Loucy (cell line): ENCODE results near the gene RBMS3.

Experiments
- H2AFZ ChIP-seq: fragments of 200-600 bp; sonication (generic); 2 replicates; pipeline ENCODE4 v1.6.0; 2016; ENCODE audit warnings: antibody characterized with exemption, mild to moderate bottlenecking, low read length, moderate library complexity
- H3F3A ChIP-seq: fragments of 200-600 bp; 2 replicates; pipeline ENCODE4 v1.6.0; 2016; ENCODE audit warnings: antibody characterized with exemption, low read depth, mild to moderate bottlenecking
- H3K27me3 ChIP-seq: fragments of 200-600 bp; sonication (generic); 2 replicates; pipeline ENCODE4 v1.6.1; 2014; ENCODE audit warnings: low read length, mild to moderate bottlenecking; ENCODE audit not compliant: insufficient read depth, poor library complexity, severe bottlenecking
- H3K36me3 ChIP-seq: fragments of 200-600 bp; sonication (generic); 2 replicates; pipeline ENCODE4 v1.6.1; 2016; ENCODE audit warnings: low read length; ENCODE audit not compliant: insufficient read depth
- H3K4me1 ChIP-seq: fragments of 200-600 bp; sonication (generic); 2 replicates; pipeline ENCODE4 v1.5.1; 2014; ENCODE audit warnings: low read length, mild to moderate bottlenecking; ENCODE audit not compliant: insufficient read depth, poor library complexity, severe bottlenecking
- H3K4me2 ChIP-seq: fragments of 200-600 bp; sonication (generic); 2 replicates; pipeline ENCODE4 v1.6.0; 2014; ENCODE audit warnings: antibody characterized with exemption, low read length, low read depth, mild to moderate bottlenecking; ENCODE audit not compliant: poor library complexity, severe bottlenecking
- H3K4me3 ChIP-seq: fragments of 200-600 bp; sonication (generic); 2 replicates; pipeline ENCODE4 v1.5.1; 2014; ENCODE audit warnings: low read length, mild to moderate bottlenecking, mixed read lengths; ENCODE audit not compliant: poor library complexity, severe bottlenecking
- H3K79me2 ChIP-seq: fragments of 200-600 bp; sonication (generic); 2 replicates; pipeline ENCODE4 v1.6.1; 2014; ENCODE audit warnings: low read length; ENCODE audit not compliant: insufficient read depth
- H3K9ac ChIP-seq: fragments of 200-600 bp; sonication (generic); 2 replicates; pipeline ENCODE4 v1.6.0; 2014; ENCODE audit warnings: mild to moderate bottlenecking, low read depth, low read length, moderate library complexity; ENCODE audit not compliant: poor library complexity, severe bottlenecking
- H3K9me2 ChIP-seq: fragments of 200-600 bp; sonication (generic); replicated peaks from 2 replicates; pipeline ENCODE4 v1.6.1; 2016; ENCODE audit warnings: low read depth, low read length, mixed read lengths
- H3K9me3 ChIP-seq: fragments of 200-600 bp; sonication (generic); 2 replicates; pipeline ENCODE4 v1.6.1; 2014; ENCODE audit warnings: mild to moderate bottlenecking, antibody characterized with exemption, low read length, low read depth; ENCODE audit not compliant: insufficient read depth
- H4K20me1 ChIP-seq: fragments of 200-600 bp; sonication (generic); 2 replicates; pipeline ENCODE4 v1.6.0; 2014; ENCODE audit warnings: antibody characterized with exemption, low read length, mild to moderate bottlenecking; ENCODE audit not compliant: insufficient read depth, poor library complexity, severe bottlenecking
- CTCF ChIP-seq: fragments of 200-600 bp; sonication (generic); conservative IDR thresholded peaks from 2 replicates; pipeline ENCODE4 v1.5.1; 2014; ENCODE audit warnings: mild to moderate bottlenecking, antibody characterized with exemption, low read length
- EZH2phosphoT487 ChIP-seq: fragments of 200-600 bp; IDR thresholded peaks from 2 replicates; pipeline ENCODE4 v1.6.1; 2018; ENCODE audit warnings: antibody characterized with exemption, mild to moderate bottlenecking, moderate library complexity, borderline replicate concordance

The RBMS3 gene

GRCh38 chr3:29628795-29629194 is 347.9 kb downstream of the RBMS3 start:
- no peak overlapping the region for H3K4me3 ChIP-seq
- H2AFZ ChIP-seq = no peak overlapping the region
- H3K27me3 ChIP-seq = no peaks in the 10 kb centered on the region
- no peak overlapping the region for H3K4me2 ChIP-seq
- no peaks in the 10 kb centered on the region for H3F3A ChIP-seq
- H3K4me1 ChIP-seq = no peaks in the 10 kb centered on the region
- no peak for TF ChIP-seq CTCF
- TF ChIP-seq EZH2phosphoT487 = no peak
- no peaks in the 10 kb centered on the region for H4K20me1 ChIP-seq
- H3K36me3 ChIP-seq = no peaks in the 10 kb centered on the region
- H3K9ac ChIP-seq = no peak overlapping the region
- H3K9me3 ChIP-seq = no peaks in the 10 kb centered on the region
- no peaks in the 10 kb centered on the region for H3K9me2 ChIP-seq
- H3K79me2 ChIP-seq = no peaks in the 10 kb centered on the region

DNA sequence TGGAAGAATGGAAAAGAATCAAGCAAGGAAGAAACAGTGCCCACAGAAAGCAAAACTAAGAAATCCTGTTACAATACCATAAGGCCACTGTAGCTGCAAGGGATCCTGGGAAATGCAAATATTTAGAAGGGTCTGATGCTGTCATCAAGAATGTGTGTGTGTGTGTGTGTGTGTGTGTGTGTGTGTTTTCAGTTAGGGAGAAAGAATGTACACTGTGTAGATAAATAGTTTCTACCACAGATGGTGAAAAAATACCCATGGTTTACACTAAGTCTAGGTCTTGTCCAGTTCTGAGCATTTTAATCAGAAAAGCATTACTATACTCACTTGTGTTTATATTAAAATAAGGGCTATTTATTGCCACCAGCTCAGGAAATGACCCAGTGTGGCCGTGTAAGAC is 355.0 kb downstream of the RBMS3 start:
- H3K27me3 ChIP-seq = no peaks in the 10 kb centered on the region
- no peaks in the 10 kb centered on the region for H3K79me2 ChIP-seq
- no peak overlapping the region for H3K4me2 ChIP-seq
- H3K9me3 ChIP-seq = no peaks in the 10 kb centered on the region
- H3K9me2 ChIP-seq = no peaks in the 10 kb centered on the region
- no peaks in the 10 kb centered on the region for H3F3A ChIP-seq
- H3K4me1 ChIP-seq = no peaks in the 10 kb centered on the region
- no peaks in the 10 kb centered on the region for H3K36me3 ChIP-seq
- no peak overlapping the region for H2AFZ ChIP-seq
- H3K9ac ChIP-seq = no peak overlapping the region
- no peak overlapping the region for H3K4me3 ChIP-seq
- H4K20me1 ChIP-seq = no peaks in the 10 kb centered on the region
- TF ChIP-seq EZH2phosphoT487 (no peak), CTCF (no peak)

DNA sequence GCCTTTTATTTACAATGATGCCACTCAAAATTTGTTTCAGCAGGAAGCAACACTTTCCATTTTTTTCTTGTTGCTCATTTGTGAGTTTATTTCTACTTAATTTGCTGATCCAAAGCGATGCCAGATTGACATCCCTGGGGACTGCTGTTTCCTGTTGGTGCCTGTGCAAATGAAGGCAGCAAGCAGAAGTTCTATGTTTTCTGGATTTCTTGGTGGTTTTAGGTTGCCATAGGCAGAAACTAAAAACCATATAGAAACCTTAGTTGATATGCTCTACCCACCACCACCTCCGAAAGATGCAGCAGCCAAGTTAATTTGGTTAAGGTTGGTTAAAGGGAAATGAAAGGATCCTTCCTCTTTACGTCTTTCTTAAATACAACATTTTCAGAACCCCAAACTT is 356.2 kb downstream of the RBMS3 start:
- H3K27me3 ChIP-seq = no peaks in the 10 kb centered on the region
- H3K4me1 ChIP-seq = no peaks in the 10 kb centered on the region
- H3F3A ChIP-seq = no peaks in the 10 kb centered on the region
- H3K4me3 ChIP-seq = no peak overlapping the region
- no peaks in the 10 kb centered on the region for H4K20me1 ChIP-seq
- H3K9ac ChIP-seq = no peak overlapping the region
- no peaks in the 10 kb centered on the region for H3K79me2 ChIP-seq
- no peak overlapping the region for H3K4me2 ChIP-seq
- H3K9me2 ChIP-seq = no peaks in the 10 kb centered on the region
- no peak for TF ChIP-seq EZH2phosphoT487
- no peak for TF ChIP-seq CTCF
- no peak overlapping the region for H2AFZ ChIP-seq
- no peaks in the 10 kb centered on the region for H3K9me3 ChIP-seq
- no peaks in the 10 kb centered on the region for H3K36me3 ChIP-seq
